GM23338 (cell line): ENCODE data around the gene GZF1. TPM values are rescaled to one million over a fixed set of nuclear protein-coding genes. Genes with fewer than 3 reads are reported as not detected.

ENCODE experiments used
- ATAC-seq: fragments of 200-7000 bp; cut with Tn5 transposase; 3 replicates; pipeline ENCODE4 v1.9.1; 2020
- DNase-seq: peaks from one replicate; pipeline ENCODE4 v3.0.0-alpha.2; 2015; ENCODE audit warnings: low spot score
- H2AFZ ChIP-seq: fragments of 200-600 bp; sonication (generic); 2 replicates; pipeline ENCODE4 v1.8.0; 2016; ENCODE audit warnings: antibody characterized with exemption, mild to moderate bottlenecking, moderate library complexity
- H3F3A ChIP-seq: fragments of 200-600 bp; sonication (generic); replicated peaks from 2 replicates; pipeline ENCODE4 v1.8.0; 2017; ENCODE audit warnings: antibody characterized with exemption, mixed run types, low read depth
- H3K27ac ChIP-seq: fragments of 200-600 bp; sonication (generic); 2 replicates; pipeline ENCODE4 v1.6.1; 2016; ENCODE audit warnings: low read depth
- H3K27me3 ChIP-seq: fragments of 200-600 bp; sonication (generic); 2 replicates; pipeline ENCODE4 v1.8.0; 2016; ENCODE audit warnings: mild to moderate bottlenecking, mixed run types, moderate library complexity; ENCODE audit not compliant: insufficient read depth
- H3K36me3 ChIP-seq: fragments of 200-600 bp; sonication (generic); 2 replicates; pipeline ENCODE4 v1.8.0; 2016; ENCODE audit warnings: mild to moderate bottlenecking; ENCODE audit not compliant: insufficient read depth
- H3K4me1 ChIP-seq: fragments of 200-600 bp; sonication (generic); 2 replicates; pipeline ENCODE4 v1.8.0; 2016; ENCODE audit warnings: mild to moderate bottlenecking, moderate library complexity; ENCODE audit not compliant: insufficient read depth
- H3K4me2 ChIP-seq: fragments of 200-600 bp; sonication (generic); 2 replicates; pipeline ENCODE4 v1.7.1; 2017; ENCODE audit warnings: mixed run types
- H3K4me3 ChIP-seq: fragments of 200-600 bp; sonication (generic); 2 replicates; pipeline ENCODE4 v1.6.1; 2016; ENCODE audit warnings: mixed run types
- H3K79me2 ChIP-seq: fragments of 200-600 bp; sonication (generic); replicated peaks from 2 replicates; pipeline ENCODE4 v1.8.0; 2017; ENCODE audit warnings: mild to moderate bottlenecking; ENCODE audit not compliant: insufficient read depth
- H3K9me2 ChIP-seq: fragments of 200-600 bp; sonication (generic); 2 replicates; pipeline ENCODE4 v1.8.0; 2017; ENCODE audit not compliant: insufficient read depth
- H4K20me1 ChIP-seq: fragments of 200-600 bp; sonication (generic); replicated peaks from 2 replicates; pipeline ENCODE4 v1.8.0; 2017; ENCODE audit warnings: mild to moderate bottlenecking; ENCODE audit not compliant: insufficient read depth
- H3K27ac Mint-ChIP-seq: 2 replicates; pipeline ENCODE4 v1.8.0; 2020; ENCODE audit warnings: inconsistent platforms, mild to moderate bottlenecking, moderate library complexity, mixed read lengths
- H3K27me3 Mint-ChIP-seq: 3 replicates; pipeline ENCODE4 v1.8.0; 2022; ENCODE audit warnings: low read depth, mild to moderate bottlenecking, moderate library complexity, mixed read lengths, inconsistent platforms; ENCODE audit not compliant: insufficient read depth, poor library complexity
- H3K36me3 Mint-ChIP-seq: 3 replicates; pipeline ENCODE4 v1.8.0; 2021; ENCODE audit warnings: low read depth, mild to moderate bottlenecking, inconsistent platforms, moderate library complexity, mixed read lengths
- H3K4me1 Mint-ChIP-seq: 3 replicates; pipeline ENCODE4 v1.8.0; 2020; ENCODE audit warnings: mild to moderate bottlenecking, inconsistent platforms, mixed read lengths
- H3K4me3 Mint-ChIP-seq: 3 replicates; pipeline ENCODE4 v1.8.0; 2021; ENCODE audit warnings: moderate library complexity, mild to moderate bottlenecking, inconsistent platforms, mixed read lengths
- H3K9me3 Mint-ChIP-seq: 3 replicates; pipeline ENCODE4 v1.8.0; 2020; ENCODE audit warnings: moderate library complexity, mild to moderate bottlenecking, inconsistent platforms, mixed read lengths
- CREB1 ChIP-seq: fragments of 250-450 bp; sonication (Bioruptor Pico); IDR thresholded peaks from 2 replicates; pipeline ENCODE4 v1.5.0; 2020; ENCODE audit warnings: low read depth, mild to moderate bottlenecking, moderate library complexity
- CTCF ChIP-seq, 2 experiments: fragments of 200-600 bp in 1 of 2; sonication (generic) in 1 of 2; conservative IDR thresholded peaks; 2 replicates each; pipeline versions ENCODE4 v1.5.1 to v1.6.1; 2016 to 2017; ENCODE audit warnings: antibody characterized with exemption in 2 of 2, low read depth in 2 of 2, mild to moderate bottlenecking in 2 of 2, moderate library complexity in 1 of 2
- ETS1 ChIP-seq: IDR thresholded peaks from 2 replicates; pipeline ENCODE4 v1.6.1; 2016; ENCODE audit warnings: antibody characterized with exemption
- EZH2 ChIP-seq: fragments of 200-600 bp; sonication (generic); IDR thresholded peaks from one replicate; pipeline ENCODE4 v1.8.0; 2017; ENCODE audit warnings: antibody characterized with exemption, mild to moderate bottlenecking, low read depth; ENCODE audit not compliant: unreplicated experiment
- EZH2phosphoT487 ChIP-seq: fragments of 200-600 bp; sonication (generic); IDR thresholded peaks from one replicate; pipeline ENCODE4 v1.8.1; 2018; ENCODE audit warnings: antibody characterized with exemption; ENCODE audit not compliant: unreplicated experiment
- JUNB ChIP-seq: IDR thresholded peaks from one replicate; pipeline ENCODE4 v1.6.1; 2016; ENCODE audit warnings: antibody characterized with exemption; ENCODE audit not compliant: unreplicated experiment
- NANOG ChIP-seq: IDR thresholded peaks from 2 replicates; pipeline ENCODE4 v1.6.1; 2016; ENCODE audit warnings: antibody characterized with exemption, borderline replicate concordance
- POLR2AphosphoS5 ChIP-seq: IDR thresholded peaks from 2 replicates; pipeline ENCODE4 v1.6.1; 2016; ENCODE audit warnings: antibody characterized with exemption, low read depth
- REST ChIP-seq: IDR thresholded peaks from one replicate; pipeline ENCODE4 v1.6.1; 2018; ENCODE audit warnings: antibody characterized with exemption; ENCODE audit not compliant: unreplicated experiment
- STAT1 ChIP-seq: IDR thresholded peaks from one replicate; pipeline ENCODE4 v1.6.1; 2016; ENCODE audit warnings: antibody characterized with exemption; ENCODE audit not compliant: unreplicated experiment
- ZNF114 ChIP-seq: fragments of 250-450 bp; sonication (Bioruptor Pico); IDR thresholded peaks from 2 replicates; pipeline ENCODE4 v1.5.0; 2020; ENCODE audit warnings: mild to moderate bottlenecking, moderate library complexity
- ZNF331 ChIP-seq: fragments of 250-450 bp; sonication (Bioruptor Pico); IDR thresholded peaks from 2 replicates; pipeline ENCODE4 v1.5.0; 2020; ENCODE audit warnings: low read depth, mild to moderate bottlenecking, moderate library complexity
- polyA plus RNA-seq: library from polyadenylated mRNA; unstranded; fragments of >200 nt; fragmentation: Nextera tagmentation; extraction: Ambion mirVana; gene quantifications from 2 replicates; pipeline ENCODE4 v1.2.1, GENCODE V29; 2016
- total RNA-seq: library from RNA; depleted of rRNA; stranded (reverse); fragments of >200 nt; shearing (Covaris generic); gene quantifications from 2 replicates; pipeline ENCODE4 v1.2.3, GENCODE V29; 2014
- TF ChIP-seq, protein P1 (sequence below): fragments of 250-450 bp; sonication (Bioruptor Pico); IDR thresholded peaks from 2 replicates; pipeline ENCODE4 v1.5.0; 2020; ENCODE audit warnings: mild to moderate bottlenecking, moderate library complexity

GZF1 gene
- total and polyA plus RNA-seq, 2 experiments from 2014 or later = 4.2 to 15.7 TPM

DNA sequence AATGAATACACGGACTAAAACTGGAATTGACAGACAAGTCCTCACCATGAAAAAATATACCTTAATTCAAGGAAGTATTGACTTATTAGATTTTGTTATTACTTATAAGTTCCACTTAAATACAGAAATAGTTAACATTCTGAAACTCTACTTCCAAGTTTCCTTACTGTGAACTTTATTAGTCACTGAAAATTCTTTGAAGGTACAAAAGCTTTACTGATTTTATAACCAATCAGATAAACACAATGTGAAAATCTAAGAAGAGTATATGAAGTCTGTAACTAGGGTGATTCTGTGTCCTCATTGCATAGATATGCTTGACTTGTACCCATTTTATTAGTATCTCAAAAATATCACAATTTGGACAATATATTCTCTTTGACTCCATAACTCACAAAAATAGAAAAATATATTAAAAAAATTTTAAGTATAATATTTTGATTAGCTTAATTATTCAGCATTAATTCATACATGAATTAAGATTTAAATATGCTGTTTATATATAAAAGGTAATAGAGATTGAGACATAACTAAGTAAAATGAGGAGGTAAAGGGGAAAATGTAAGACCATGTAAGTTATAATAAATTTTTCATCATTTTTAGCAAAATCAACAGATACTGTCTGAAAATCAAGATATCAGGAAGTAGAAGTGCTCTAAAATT, 52.7 kb downstream of the GZF1 start:
- H3K4me1 ChIP-seq = peaks cover 15% of the 10 kb centered on the region
- H4K20me1 ChIP-seq = peaks cover 53% of the 10 kb centered on the region
- ATAC-seq = no peak
- H3K9me2 ChIP-seq = no peaks in the 10 kb centered on the region
- H3K36me3 ChIP-seq = no peaks in the 10 kb centered on the region
- no peaks in the 10 kb centered on the region for H3K36me3 Mint-ChIP-seq
- H3K27me3 ChIP-seq = no peaks in the 10 kb centered on the region
- no peak overlapping the region for H3K4me3 ChIP-seq
- no peaks in the 10 kb centered on the region for H3F3A ChIP-seq
- TF ChIP-seq ZNF114 (CRISPR knock-in tag) (no peak), ZNF331 (CRISPR knock-in tag) (no peak), ETS1 (no peak), REST (no peak), EZH2 (no peak), NANOG (no peak), CTCF (conservative IDR thresholded peaks at IDR 0.05; ENCODE audit: low read depth in 2 of 2) (no peak), EZH2phosphoT487 (no peak), POLR2AphosphoS5 (no peak), JUNB (no peak), CREB1 (CRISPR knock-in tag) (no peak), STAT1 (no peak)
- TF ChIP-seq, protein P1, sequence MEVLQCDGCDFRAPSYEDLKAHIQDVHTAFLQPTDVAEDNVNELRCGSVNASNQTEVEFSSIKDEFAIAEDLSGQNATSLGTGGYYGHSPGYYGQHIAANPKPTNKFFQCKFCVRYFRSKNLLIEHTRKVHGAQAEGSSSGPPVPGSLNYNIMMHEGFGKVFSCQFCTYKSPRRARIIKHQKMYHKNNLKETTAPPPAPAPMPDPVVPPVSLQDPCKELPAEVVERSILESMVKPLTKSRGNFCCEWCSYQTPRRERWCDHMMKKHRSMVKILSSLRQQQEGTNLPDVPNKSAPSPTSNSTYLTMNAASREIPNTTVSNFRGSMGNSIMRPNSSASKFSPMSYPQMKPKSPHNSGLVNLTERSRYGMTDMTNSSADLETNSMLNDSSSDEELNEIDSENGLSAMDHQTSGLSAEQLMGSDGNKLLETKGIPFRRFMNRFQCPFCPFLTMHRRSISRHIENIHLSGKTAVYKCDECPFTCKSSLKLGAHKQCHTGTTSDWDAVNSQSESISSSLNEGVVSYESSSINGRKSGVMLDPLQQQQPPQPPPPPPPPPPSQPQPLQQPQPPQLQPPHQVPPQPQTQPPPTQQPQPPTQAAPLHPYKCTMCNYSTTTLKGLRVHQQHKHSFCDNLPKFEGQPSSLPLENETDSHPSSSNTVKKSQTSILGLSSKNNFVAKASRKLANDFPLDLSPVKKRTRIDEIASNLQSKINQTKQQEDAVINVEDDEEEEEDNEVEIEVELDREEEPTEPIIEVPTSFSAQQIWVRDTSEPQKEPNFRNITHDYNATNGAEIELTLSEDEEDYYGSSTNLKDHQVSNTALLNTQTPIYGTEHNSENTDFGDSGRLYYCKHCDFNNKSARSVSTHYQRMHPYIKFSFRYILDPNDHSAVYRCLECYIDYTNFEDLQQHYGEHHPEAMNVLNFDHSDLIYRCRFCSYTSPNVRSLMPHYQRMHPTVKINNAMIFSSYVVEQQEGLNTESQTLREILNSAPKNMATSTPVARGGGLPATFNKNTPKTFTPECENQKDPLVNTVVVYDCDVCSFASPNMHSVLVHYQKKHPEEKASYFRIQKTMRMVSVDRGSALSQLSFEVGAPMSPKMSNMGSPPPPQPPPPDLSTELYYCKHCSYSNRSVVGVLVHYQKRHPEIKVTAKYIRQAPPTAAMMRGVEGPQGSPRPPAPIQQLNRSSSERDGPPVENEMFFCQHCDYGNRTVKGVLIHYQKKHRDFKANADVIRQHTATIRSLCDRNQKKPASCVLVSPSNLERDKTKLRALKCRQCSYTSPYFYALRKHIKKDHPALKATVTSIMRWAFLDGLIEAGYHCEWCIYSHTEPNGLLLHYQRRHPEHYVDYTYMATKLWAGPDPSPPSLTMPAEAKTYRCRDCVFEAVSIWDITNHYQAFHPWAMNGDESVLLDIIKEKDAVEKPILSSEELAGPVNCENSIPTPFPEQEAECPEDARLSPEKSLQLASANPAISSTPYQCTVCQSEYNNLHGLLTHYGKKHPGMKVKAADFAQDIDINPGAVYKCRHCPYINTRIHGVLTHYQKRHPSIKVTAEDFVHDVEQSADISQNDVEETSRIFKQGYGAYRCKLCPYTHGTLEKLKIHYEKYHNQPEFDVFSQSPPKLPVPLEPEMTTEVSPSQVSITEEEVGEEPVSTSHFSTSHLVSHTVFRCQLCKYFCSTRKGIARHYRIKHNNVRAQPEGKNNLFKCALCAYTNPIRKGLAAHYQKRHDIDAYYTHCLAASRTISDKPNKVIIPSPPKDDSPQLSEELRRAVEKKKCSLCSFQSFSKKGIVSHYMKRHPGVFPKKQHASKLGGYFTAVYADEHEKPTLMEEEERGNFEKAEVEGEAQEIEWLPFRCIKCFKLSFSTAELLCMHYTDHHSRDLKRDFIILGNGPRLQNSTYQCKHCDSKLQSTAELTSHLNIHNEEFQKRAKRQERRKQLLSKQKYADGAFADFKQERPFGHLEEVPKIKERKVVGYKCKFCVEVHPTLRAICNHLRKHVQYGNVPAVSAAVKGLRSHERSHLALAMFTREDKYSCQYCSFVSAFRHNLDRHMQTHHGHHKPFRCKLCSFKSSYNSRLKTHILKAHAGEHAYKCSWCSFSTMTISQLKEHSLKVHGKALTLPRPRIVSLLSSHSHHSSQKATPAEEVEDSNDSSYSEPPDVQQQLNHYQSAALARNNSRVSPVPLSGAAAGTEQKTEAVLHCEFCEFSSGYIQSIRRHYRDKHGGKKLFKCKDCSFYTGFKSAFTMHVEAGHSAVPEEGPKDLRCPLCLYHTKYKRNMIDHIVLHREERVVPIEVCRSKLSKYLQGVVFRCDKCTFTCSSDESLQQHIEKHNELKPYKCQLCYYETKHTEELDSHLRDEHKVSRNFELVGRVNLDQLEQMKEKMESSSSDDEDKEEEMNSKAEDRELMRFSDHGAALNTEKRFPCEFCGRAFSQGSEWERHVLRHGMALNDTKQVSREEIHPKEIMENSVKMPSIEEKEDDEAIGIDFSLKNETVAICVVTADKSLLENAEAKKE (CRISPR knock-in tag) = no peak
- no peak overlapping the region for H2AFZ ChIP-seq
- no peak overlapping the region for H3K4me2 ChIP-seq
- peaks cover 20% of the 10 kb centered on the region; the same call in 2 of the 3 replicates for H3K4me1 Mint-ChIP-seq
- no peaks in the 10 kb centered on the region for H3K9me3 Mint-ChIP-seq
- no peak for DNase-seq
- no peak overlapping the region for H3K4me3 Mint-ChIP-seq
- peaks cover 100% of the 10 kb centered on the region for H3K79me2 ChIP-seq
- H3K27me3 Mint-ChIP-seq = no peaks in the 10 kb centered on the region
- H3K27ac Mint-ChIP-seq = no peak overlapping the region
- H3K27ac ChIP-seq = no peak overlapping the region
